ENCODE measurements around the gene IGLL1.

Gene IGLL1

DNA sequence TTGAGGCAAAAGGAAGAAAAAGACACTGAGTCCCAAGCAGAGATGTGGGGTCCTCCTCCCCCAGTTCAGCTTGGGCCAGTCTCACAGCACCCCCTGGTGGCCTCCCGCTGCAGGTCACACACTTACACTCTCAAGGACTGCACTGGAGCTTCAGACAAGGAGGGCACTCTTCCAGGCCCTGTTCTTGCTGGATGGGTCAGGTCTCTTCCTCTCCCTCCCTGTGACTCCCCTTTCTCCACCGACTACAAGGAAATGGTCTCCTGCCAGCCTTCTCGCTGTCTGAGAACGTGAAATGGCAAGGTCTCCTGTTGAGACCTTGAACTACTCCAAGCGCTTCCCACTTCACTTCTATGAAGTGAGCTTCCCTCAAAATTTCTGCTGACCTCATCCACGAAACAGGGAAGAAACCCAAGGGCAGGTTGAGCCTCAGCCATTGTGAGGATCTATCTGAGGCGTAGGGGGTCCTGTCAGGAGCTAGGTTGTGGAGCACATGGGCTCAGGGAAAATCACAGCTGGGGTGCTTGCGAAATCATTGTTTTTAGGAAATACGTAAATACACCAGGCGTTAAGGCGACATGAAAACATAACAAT is 11.2 kb upstream of the IGLL1 start:
- DNase-seq, result peak in 1 of 3 donors; percentile 15
- Histone ChIP-seq H3K27ac (ENCODE audit: insufficient read depth, low read length, poor library complexity, severe bottlenecking) (no peak overlapping the region), H3K4me3 (ENCODE audit: insufficient read depth, low read depth, low read length, poor library complexity, severe bottlenecking) (no peak overlapping the region)

DNA sequence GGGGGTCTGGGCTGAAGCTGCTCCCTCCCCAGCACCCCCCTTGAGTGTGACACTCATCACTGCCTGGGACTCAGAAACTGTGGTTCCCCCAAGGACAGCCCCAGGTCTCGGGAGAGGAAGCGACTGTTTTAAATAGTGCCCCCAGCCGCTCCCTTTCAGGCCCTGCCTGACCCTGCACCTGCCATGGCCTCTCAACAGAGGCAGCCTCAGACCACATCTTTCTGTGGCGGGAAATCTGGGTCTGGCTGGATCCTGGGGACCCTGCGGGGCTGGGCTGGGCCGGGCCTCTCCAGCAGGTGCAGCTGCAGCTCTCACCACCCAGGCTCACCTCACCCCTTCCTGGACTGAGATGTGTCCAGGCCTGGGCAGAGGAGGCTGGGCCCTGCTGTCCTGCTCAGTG is 3.7 kb upstream of the IGLL1 start:
- Histone ChIP-seq H3K27ac (ENCODE audit: insufficient read depth, low read length, poor library complexity, severe bottlenecking) (no peak overlapping the region), H3K4me1 (ENCODE audit: control insufficient read depth, insufficient read depth, low read length, poor library complexity, severe bottlenecking) (no peaks in the 10 kb centered on the region), H3K9me3 (ENCODE audit: control insufficient read depth, low read length) (no peaks in the 10 kb centered on the region), H3K27me3 (replicated peaks; ENCODE audit: control insufficient read depth, insufficient read depth, low read length, poor library complexity, severe bottlenecking) (peaks cover 12% of the 10 kb centered on the region), H3K4me3 (ENCODE audit: insufficient read depth, low read depth, low read length, poor library complexity, severe bottlenecking) (no peak overlapping the region), H3K36me3 (ENCODE audit: control insufficient read depth, insufficient read depth, low read length) (no peaks in the 10 kb centered on the region)
- no peak for DNase-seq

More for the DNA sequence above, 11.2 kb upstream of the IGLL1 start:
- Histone ChIP-seq H3K4me1 (ENCODE audit: control insufficient read depth, insufficient read depth, low read length, poor library complexity, severe bottlenecking) (no peaks in the 10 kb centered on the region), H3K9me3 (ENCODE audit: control insufficient read depth, low read length) (no peaks in the 10 kb centered on the region), H3K27me3 (replicated peaks; ENCODE audit: control insufficient read depth, insufficient read depth, low read length, poor library complexity, severe bottlenecking) (no peaks in the 10 kb centered on the region), H3K36me3 (ENCODE audit: control insufficient read depth, insufficient read depth, low read length) (no peaks in the 10 kb centered on the region)

DNA sequence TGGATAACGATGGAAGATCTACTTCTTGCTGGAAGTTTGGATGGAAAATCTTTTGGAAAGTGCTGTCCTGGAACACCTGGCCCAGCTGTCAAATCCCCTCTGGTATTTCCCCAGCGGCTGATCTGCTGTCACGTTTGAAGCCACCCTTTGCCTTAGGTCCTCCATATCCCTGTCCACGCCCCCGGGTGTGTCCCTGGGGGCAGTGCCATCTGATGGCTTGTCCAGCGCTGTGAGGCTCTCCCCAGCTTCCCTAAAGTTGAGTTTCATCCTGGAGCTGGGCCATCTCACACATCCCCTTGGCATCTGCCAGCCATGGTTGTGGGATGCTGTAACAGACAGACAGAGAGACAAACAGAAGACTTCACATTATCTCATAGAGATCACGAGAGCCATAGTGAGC is 3.1 kb upstream of the IGLL1 start:
- H3K36me3 ChIP-seq (ENCODE audit: control insufficient read depth, insufficient read depth, low read length), result no peaks in the 10 kb centered on the region
- no peak overlapping the region for H3K27ac ChIP-seq (ENCODE audit: insufficient read depth, low read length, poor library complexity, severe bottlenecking)
- no peaks in the 10 kb centered on the region for H3K4me1 ChIP-seq (ENCODE audit: control insufficient read depth, insufficient read depth, low read length, poor library complexity, severe bottlenecking)

DNA sequence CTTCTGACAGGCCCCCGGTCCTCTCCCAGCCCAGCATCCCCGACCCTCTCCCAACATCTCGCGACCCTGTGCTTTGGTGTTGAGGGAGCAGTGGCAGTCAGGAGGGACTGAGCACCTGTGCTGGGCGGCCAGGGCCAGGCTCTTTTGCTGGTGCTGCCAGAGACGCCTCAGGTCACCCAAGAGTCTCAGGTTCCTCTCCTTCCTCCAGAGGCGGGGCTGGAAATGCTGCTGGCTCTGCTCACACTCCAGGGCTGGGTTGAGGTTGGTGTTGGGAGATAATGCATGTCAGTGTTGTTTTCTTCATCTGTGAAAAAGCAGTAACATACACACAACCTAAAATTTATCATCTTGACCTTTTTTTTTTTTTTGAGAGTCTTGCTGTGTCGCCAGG is 1.2 kb upstream of the IGLL1 start:
- no peak overlapping the region for H3K27ac ChIP-seq (ENCODE audit: insufficient read depth, low read length, poor library complexity, severe bottlenecking)
- H3K4me1 ChIP-seq (ENCODE audit: control insufficient read depth, insufficient read depth, low read length, poor library complexity, severe bottlenecking), result no peaks in the 10 kb centered on the region
- DNase-seq, result no peak
- H3K36me3 ChIP-seq (ENCODE audit: control insufficient read depth, insufficient read depth, low read length), result no peaks in the 10 kb centered on the region
- H3K27me3 ChIP-seq (replicated peaks; ENCODE audit: control insufficient read depth, insufficient read depth, low read length, poor library complexity, severe bottlenecking), result peaks cover 12% of the 10 kb centered on the region
- H3K9me3 ChIP-seq (ENCODE audit: control insufficient read depth, low read length), result no peaks in the 10 kb centered on the region
- no peak overlapping the region for H3K4me3 ChIP-seq (ENCODE audit: insufficient read depth, low read depth, low read length, poor library complexity, severe bottlenecking)

More for the DNA sequence above, 3.1 kb upstream of the IGLL1 start:
- no peak overlapping the region for H3K4me3 ChIP-seq (ENCODE audit: insufficient read depth, low read depth, low read length, poor library complexity, severe bottlenecking)
- DNase-seq, result no peak
- H3K27me3 ChIP-seq (replicated peaks; ENCODE audit: control insufficient read depth, insufficient read depth, low read length, poor library complexity, severe bottlenecking), result peaks cover 12% of the 10 kb centered on the region
- no peaks in the 10 kb centered on the region for H3K9me3 ChIP-seq (ENCODE audit: control insufficient read depth, low read length)

DNA sequence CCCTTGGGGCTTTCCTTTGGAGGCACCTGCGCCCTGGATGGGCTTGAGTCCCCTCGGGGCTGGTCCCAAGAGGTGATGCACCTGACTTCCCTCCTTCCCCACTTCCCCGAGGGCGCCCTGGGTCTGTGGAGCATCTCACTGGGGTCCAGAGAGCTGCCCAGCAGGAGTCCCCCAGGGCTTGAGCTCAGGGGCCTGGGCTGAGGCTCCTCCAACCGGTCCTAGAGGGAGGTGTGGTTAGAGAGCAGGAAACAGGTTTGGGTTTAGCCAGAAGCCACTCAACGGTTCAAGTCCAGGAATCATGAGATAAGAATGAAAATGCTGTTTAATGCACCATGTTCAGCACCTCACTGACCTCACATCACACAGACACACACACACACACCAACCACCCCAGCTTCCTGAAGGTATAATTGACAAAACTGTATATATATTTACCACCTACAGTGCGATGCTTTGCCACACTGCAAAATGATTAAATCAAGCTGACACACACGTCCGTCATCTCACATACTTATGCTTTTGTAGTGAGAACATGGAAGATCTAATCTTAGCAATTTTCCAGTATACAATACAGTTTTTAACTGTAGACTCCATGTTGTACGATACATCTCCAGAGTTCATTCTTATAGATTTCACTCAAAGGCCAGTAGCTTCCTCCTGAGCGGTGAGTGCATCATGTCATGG is 628 bp upstream of the IGLL1 start:
- Histone ChIP-seq H3K27ac (ENCODE audit: insufficient read depth, low read length, poor library complexity, severe bottlenecking) (no peak overlapping the region), H3K36me3 (ENCODE audit: control insufficient read depth, insufficient read depth, low read length) (no peaks in the 10 kb centered on the region), H3K27me3 (replicated peaks; ENCODE audit: control insufficient read depth, insufficient read depth, low read length, poor library complexity, severe bottlenecking) (peaks cover 12% of the 10 kb centered on the region), H3K4me1 (ENCODE audit: control insufficient read depth, insufficient read depth, low read length, poor library complexity, severe bottlenecking) (no peaks in the 10 kb centered on the region), H3K4me3 (ENCODE audit: insufficient read depth, low read depth, low read length, poor library complexity, severe bottlenecking) (no peak overlapping the region), H3K9me3 (ENCODE audit: control insufficient read depth, low read length) (no peaks in the 10 kb centered on the region)
- no peak for DNase-seq

DNA sequence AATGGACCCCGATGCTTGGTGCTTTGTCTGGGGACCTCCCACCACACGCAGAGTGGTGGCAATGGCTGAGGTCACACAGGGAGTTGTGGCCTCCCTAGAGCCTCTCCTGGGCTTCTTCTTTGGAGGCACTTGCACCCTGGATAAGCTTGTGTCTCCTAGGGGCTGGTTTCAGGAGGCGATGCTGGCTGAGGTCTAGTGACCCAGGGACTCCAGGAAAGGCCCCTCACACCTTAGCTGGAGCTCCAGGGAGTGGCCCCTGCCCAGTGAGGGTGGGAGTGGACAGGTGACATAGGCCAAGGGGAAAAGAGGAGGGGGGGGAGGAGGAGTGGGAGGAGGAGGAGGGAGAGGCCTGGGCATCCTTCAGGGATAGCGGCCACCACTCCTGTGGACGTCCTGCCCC is 810 bp downstream of the IGLL1 start:
- DNase-seq, result no peak
- Histone ChIP-seq H3K27me3 (replicated peaks; ENCODE audit: control insufficient read depth, insufficient read depth, low read length, poor library complexity, severe bottlenecking) (peaks cover 12% of the 10 kb centered on the region), H3K4me3 (ENCODE audit: insufficient read depth, low read depth, low read length, poor library complexity, severe bottlenecking) (no peak overlapping the region), H3K27ac (ENCODE audit: insufficient read depth, low read length, poor library complexity, severe bottlenecking) (no peak overlapping the region), H3K9me3 (ENCODE audit: control insufficient read depth, low read length) (no peaks in the 10 kb centered on the region), H3K36me3 (ENCODE audit: control insufficient read depth, insufficient read depth, low read length) (no peaks in the 10 kb centered on the region), H3K4me1 (ENCODE audit: control insufficient read depth, insufficient read depth, low read length, poor library complexity, severe bottlenecking) (no peaks in the 10 kb centered on the region)

DNA sequence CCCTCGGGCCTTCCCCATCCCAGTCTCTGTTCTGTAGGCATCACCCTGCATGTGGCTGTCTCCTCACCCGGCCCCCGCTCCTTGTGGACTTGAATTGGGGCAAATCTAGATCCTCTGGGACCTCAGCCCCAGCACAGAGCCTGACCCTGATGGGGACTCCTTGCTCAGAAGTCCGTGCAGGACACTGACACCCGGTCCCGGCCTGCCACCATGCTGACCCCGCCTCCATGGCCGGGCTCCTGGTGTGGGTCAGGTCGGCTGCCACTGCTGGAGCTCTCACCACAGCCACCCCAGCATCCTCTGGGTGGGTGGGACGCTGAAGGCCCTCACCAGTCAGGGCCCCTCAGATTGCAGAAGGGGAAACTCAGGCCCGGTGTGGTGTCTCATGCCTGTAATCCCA is 1.8 kb downstream of the IGLL1 start:
- DNase-seq, result no peak
- Histone ChIP-seq H3K36me3 (ENCODE audit: control insufficient read depth, insufficient read depth, low read length) (no peaks in the 10 kb centered on the region), H3K4me1 (ENCODE audit: control insufficient read depth, insufficient read depth, low read length, poor library complexity, severe bottlenecking) (no peaks in the 10 kb centered on the region), H3K9me3 (ENCODE audit: control insufficient read depth, low read length) (no peaks in the 10 kb centered on the region), H3K4me3 (ENCODE audit: insufficient read depth, low read depth, low read length, poor library complexity, severe bottlenecking) (no peak overlapping the region), H3K27ac (ENCODE audit: insufficient read depth, low read length, poor library complexity, severe bottlenecking) (no peak overlapping the region), H3K27me3 (replicated peaks; ENCODE audit: control insufficient read depth, insufficient read depth, low read length, poor library complexity, severe bottlenecking) (peaks cover 12% of the 10 kb centered on the region)

DNA sequence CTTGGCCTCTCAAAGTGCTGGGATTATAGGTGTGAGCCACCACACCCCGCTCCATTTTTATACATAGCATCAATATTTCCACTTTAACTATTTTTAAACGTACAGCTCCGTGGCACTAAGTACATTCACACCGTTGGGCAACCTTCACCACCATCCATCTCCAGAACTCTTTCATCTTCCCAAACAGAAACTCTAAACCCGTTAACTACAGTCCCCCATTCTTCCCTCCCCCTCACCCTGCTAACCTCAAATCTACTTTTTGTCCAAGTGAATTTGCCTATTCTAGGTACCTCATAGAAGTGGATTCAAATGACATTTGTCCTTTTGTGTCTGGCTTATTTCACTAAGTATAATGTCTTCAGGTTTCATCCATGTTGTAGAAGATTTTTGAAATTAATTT is 3.4 kb downstream of the IGLL1 start:
- peaks cover 12% of the 10 kb centered on the region for H3K27me3 ChIP-seq (replicated peaks; ENCODE audit: control insufficient read depth, insufficient read depth, low read length, poor library complexity, severe bottlenecking)

DNA sequence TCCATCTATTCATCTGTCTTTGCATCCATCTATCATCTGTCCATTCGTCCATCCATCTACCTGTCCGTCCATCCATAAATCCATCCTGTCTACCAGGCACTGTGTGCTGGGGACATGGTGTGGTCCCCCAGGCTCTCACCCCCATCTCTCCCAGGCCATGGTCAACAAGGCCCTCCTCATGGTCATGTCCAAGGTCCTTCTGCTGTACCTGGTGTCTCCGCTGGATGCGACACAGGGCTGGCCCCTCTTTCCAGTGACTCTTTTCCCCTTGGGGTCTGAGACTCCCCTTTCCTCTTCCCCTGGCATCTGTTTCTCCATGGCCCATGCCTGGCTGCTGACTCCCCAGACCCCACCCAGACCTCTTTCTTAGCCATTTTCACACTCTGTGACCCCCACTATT is 4.5 kb downstream of the IGLL1 start:
- no peaks in the 10 kb centered on the region for H3K9me3 ChIP-seq (ENCODE audit: control insufficient read depth, low read length)
- H3K4me3 ChIP-seq (ENCODE audit: insufficient read depth, low read depth, low read length, poor library complexity, severe bottlenecking), result no peak overlapping the region
- no peak overlapping the region for H3K27ac ChIP-seq (ENCODE audit: insufficient read depth, low read length, poor library complexity, severe bottlenecking)
- DNase-seq, result no peak
- no peaks in the 10 kb centered on the region for H3K4me1 ChIP-seq (ENCODE audit: control insufficient read depth, insufficient read depth, low read length, poor library complexity, severe bottlenecking)
- no peaks in the 10 kb centered on the region for H3K36me3 ChIP-seq (ENCODE audit: control insufficient read depth, insufficient read depth, low read length)
- H3K27me3 ChIP-seq (replicated peaks; ENCODE audit: control insufficient read depth, insufficient read depth, low read length, poor library complexity, severe bottlenecking), result peaks cover 11% of the 10 kb centered on the region

More for the DNA sequence above, 3.4 kb downstream of the IGLL1 start:
- Histone ChIP-seq H3K4me3 (ENCODE audit: insufficient read depth, low read depth, low read length, poor library complexity, severe bottlenecking) (no peak overlapping the region), H3K9me3 (ENCODE audit: control insufficient read depth, low read length) (no peaks in the 10 kb centered on the region), H3K27ac (ENCODE audit: insufficient read depth, low read length, poor library complexity, severe bottlenecking) (no peak overlapping the region), H3K4me1 (ENCODE audit: control insufficient read depth, insufficient read depth, low read length, poor library complexity, severe bottlenecking) (no peaks in the 10 kb centered on the region), H3K36me3 (ENCODE audit: control insufficient read depth, insufficient read depth, low read length) (no peaks in the 10 kb centered on the region)
- DNase-seq, result no peak

DNA sequence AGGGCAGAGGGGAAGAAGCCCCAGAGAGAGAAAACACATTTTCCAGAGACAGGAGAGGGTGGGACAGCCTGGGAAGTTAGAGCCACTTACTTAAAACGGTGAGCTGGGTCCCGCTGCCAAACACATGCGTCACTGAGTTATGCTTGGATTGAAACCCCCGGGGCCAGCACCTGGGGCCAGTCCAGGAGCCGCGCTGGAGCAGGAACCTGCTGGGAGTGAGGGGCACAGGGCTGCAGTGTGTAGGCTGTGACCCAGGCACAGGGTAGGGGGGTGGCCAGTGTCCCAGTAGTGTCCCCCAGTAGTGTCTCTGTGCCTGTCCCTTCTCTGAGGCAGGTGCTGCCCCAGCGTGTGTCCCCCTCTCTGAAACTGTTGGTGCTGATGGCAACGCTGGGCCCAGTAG is 5.2 kb downstream of the IGLL1 start:
- no peak overlapping the region for H3K4me3 ChIP-seq (ENCODE audit: insufficient read depth, low read depth, low read length, poor library complexity, severe bottlenecking)
- H3K4me1 ChIP-seq (ENCODE audit: control insufficient read depth, insufficient read depth, low read length, poor library complexity, severe bottlenecking), result no peaks in the 10 kb centered on the region
- H3K27ac ChIP-seq (ENCODE audit: insufficient read depth, low read length, poor library complexity, severe bottlenecking), result no peak overlapping the region
- no peak for DNase-seq
- peaks cover 5% of the 10 kb centered on the region for H3K27me3 ChIP-seq (replicated peaks; ENCODE audit: control insufficient read depth, insufficient read depth, low read length, poor library complexity, severe bottlenecking)
- no peaks in the 10 kb centered on the region for H3K36me3 ChIP-seq (ENCODE audit: control insufficient read depth, insufficient read depth, low read length)
- H3K9me3 ChIP-seq (ENCODE audit: control insufficient read depth, low read length), result no peaks in the 10 kb centered on the region

Data from effector memory CD4-positive, alpha-beta T cell (primary cell).